SHP77 (cell line): Measurements from ENCODE around the gene DNAJB11.
"Not testable (repeated sequence)": the region's sequence is repeated elsewhere in the genome, so short reads cannot be mapped to it uniquely, and the experiment has no call there.

Experiments used
- DNase-seq, 2 experiments: peaks; one replicate each; lab custom pipeline; 2025; lab: John Stamatoyannopoulos, UW

DNAJB11 gene

GRCh38 chr3:186552408-186553031, 18.0 kb upstream of the DNAJB11 start:
- DNase-seq, result no peak

DNA sequence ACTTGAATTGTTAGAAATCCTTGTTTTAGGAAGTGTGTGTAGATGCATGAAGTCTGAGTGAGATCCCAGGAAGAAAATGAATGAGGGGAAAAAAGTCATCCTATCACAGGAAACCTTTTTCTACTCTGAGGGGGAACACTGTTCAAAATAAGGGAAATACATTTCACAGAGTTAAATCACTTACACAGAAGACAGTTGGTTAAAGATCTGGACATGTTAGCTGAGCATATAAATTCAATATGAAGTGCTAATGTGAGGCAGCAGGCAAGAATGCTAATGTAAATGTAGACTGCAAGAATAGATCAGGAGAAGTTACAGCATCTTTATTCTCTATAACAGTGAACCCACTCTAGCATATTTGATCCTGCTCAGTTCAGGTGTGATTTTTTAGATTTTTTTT, 5.9 kb upstream of the DNAJB11 start:
- DNase-seq, result no peak

DNA sequence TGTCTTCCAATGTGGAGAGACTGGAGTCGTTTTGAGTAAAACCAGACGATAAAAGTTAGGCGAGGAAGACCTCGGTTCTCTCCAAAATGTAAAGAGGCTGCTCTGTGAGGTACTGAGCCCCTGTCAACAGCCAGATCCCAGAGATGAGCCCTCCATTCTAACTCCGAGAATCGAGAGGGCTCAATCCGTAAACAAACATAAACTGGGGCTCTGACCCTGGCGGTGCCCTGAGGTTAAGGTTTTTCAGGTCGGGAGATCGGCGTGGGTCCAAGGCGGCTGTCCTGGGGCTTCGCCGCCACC, 3.8 kb upstream of the DNAJB11 start:
- no peak for DNase-seq

- peak; percentile 76 to 83 for DNase-seq
These were observed 3.2 kb upstream of the DNAJB11 start, which contains the start of gene TBCCD1 for GRCh38 chr3:186567072-186567921. Gene TBCCD1 (minus strand): TSS chr3:186567339. CDS start chr3:186564329, 3,010 bp downstream.

GRCh38 chr3:186569361-186569760, 1.2 kb upstream of the DNAJB11 start:
- DNase-seq, result not testable (repeated sequence)

GRCh38 chr3:186569779-186570095, 783 bp upstream of the DNAJB11 start:
- no peak for DNase-seq

DNA sequence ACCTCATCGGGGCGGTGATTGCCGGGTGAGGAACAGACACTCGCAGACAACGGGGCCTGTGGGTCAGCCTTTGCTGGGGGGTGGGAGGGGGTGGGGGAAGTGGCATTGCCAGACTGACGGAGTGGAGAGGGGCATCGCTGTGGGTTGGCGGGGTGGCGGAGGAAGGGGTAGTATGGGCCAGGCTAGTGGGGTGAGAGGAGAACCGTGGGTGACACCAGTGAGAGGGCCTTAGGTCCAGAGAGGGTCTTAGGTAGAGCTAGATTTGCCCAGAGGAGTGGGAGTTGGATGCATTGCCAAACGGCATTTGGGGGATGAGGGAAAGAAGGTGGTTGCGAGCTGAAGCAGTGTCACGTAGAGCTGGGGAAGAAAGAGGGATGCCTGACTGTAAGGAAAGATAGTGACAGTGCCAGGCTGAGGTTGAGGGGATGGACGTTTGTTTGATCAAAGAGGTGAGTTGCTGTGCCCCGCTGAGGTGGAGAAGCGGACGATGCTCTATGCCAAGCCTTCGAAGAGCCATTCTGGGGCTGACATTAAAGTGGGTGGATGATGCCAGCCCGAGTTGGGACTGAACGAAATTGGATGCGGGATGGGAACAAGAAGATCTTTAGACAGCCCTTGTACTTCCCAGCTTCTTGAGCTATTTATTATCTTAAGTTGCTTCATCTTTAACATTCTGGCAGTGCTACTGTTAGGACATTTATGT, 572 bp downstream of the DNAJB11 start:
- no peak for DNase-seq

DNA sequence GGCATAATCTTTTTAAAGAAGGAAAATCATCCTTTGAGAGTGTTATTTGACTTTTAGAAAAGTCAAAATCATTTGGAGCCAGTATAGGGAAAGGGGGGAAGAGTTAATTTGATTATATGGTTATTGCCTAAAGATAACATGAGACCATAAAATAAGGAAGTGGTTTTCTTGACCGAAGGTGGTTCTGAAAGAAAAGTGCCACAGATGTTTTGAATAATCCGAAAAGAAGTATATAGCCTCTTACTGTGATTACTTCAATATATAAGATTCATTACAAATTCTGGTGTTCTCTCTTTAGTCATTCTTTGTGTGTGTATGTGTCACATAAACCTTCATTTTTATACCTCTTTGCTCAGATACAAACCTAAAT, 1.1 kb downstream of the DNAJB11 start:
- no peak for DNase-seq

DNA sequence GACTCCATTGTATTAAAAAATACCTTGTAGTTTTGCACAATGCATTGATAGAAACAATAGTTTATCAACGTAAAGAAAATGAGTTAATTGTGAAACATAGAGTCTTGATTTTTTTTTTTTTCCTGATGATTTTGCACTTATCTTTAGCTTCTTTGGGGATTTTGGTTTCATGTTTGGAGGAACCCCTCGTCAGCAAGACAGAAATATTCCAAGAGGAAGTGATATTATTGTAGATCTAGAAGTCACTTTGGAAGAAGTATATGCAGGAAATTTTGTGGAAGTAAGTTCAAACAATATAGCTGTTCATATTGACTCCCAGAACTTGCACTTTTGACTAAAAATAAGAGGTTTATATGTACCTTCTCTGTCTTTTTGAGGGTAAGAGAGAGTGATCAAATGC, 7.0 kb downstream of the DNAJB11 start:
- no peak for DNase-seq

- DNase-seq, result no peak
These were observed 10.3 kb downstream of the DNAJB11 start for GRCh38 chr3:186580785-186581184.

DNA sequence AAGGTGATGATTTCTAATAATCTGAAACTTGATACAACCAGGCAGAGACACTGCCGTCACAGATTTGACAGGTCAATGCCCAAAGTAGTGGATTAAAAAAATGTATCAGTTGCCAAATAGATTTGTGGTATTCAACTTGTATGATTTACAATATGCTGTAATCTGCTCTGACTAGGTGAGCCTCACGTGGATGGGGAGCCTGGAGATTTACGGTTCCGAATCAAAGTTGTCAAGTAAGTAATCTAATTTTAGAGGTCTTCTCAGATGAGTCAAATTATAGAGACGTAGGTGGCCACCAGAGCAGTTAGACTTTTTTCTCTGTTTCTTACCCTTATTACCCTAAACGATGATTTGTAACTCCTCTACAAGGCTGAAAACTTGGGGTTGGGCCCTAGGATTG, 12.0 kb downstream of the DNAJB11 start:
- DNase-seq, result no peak

DNA sequence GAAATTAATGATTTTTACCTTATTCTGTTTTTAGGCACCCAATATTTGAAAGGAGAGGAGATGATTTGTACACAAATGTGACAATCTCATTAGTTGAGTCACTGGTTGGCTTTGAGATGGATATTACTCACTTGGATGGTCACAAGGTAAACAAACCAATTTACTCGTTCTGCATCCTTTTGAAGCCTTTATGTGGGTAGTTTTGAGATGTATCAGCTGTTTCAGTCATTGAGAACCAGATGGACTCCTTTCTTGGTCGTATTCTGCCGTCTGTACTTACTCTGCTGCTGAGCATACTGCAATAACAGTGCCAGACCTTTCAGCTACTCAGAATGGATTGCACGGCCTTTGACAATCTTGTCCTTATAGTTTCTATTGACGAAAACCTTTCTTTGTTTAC, 13.3 kb downstream of the DNAJB11 start:
- DNase-seq, result no peak

GRCh38 chr3:186586245-186586644, 15.7 kb downstream of the DNAJB11 start:
- not testable (repeated sequence) for DNase-seq

DNA sequence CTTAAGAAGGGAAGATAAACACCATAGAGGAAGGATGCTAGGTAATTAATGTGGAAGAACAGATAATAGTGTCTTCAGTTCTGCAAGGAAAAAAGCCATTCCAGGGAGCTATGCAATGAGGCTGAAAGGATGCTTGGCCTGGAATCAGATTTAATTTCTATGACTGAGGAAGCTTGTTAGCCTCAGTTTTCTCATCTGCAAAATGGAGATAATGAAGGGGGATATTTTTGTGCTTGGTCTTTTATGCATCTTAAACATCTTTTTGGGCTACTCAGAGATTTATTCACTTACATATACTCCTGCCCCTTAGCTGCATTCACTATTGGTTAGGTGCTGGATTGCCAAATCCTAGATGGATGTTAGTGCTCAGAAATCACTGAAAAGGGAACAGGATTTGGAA, 16.7 kb downstream of the DNAJB11 start:
- no peak for DNase-seq

- no peak for DNase-seq
These were observed 18.1 kb downstream of the DNAJB11 start for GRCh38 chr3:186588632-186589031.

DNA sequence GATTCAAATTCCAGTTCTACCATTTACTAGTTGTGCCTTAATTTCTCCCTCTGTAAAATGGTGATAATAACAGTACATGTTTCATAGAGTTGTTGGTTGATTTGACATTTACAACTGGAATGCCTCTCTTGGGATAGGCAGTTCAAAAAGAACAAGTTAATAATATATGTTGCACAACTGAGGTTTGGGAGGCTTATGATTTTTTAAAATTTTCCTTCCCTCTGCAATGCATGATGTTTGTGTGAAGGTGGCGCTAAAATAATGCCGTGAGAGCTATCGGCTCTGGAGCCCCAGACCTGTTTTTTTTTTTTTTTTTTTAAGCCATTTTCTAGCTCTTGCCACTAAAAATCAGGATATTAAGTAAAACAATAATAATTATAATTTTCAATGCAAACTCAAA, 18.6 kb downstream of the DNAJB11 start:
- no peak for DNase-seq

- no peak for DNase-seq
These were observed 19.5 kb downstream of the DNAJB11 start for GRCh38 chr3:186589856-186590579.

DNA sequence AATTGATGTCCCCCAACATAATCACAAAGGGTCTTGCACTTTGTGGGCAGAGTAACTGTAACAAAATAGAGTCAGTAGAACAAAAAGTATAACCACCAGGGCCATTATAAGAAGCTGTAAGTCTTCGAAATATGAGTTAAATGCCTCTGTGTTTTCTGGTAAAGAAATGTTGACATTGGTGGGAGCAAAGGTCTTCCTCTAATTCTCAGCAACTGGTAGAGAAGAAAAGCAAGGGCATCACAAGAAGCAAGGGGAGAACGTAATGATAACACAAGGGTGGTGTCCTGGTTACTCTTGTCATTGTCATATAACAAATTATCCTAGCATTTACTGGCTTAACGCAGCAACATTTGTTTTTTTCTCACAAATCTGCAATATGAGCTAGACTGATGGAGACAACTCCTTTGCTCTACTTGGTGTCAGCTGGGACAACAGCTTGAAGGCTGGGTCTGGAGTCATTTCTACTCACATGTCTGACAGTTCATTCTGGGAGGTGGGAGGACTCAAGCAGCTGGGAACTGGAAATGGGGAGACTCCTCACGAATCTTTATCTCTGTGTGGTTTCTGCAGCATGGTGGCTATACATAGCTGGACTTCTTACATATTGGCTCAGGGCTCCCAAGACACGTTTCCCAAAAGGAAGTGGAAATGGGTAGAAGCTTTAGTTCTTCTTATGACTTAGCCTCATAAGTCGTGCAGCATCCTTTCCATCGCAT, 20.2 kb downstream of the DNAJB11 start:
- DNase-seq, result no peak

DNA sequence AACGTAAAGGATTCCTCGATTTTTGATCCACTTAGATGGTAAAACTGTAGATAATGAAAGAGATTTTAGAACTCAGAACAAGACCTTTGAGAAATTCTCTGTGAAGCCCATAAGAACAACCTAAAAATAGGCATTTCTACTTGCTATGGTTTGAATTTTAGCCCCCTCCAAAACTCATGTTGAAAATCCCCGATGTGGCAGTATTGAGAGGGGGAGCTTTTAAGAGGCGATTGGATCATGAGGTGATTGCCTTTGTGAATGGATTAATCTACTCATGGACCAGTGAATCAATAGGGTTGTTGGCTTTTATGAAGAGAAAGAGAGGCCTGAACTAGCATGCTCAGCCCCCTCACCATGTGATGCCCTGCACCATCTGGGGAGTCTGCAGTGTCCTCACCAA, 22.2 kb downstream of the DNAJB11 start:
- DNase-seq, result no peak

DNA sequence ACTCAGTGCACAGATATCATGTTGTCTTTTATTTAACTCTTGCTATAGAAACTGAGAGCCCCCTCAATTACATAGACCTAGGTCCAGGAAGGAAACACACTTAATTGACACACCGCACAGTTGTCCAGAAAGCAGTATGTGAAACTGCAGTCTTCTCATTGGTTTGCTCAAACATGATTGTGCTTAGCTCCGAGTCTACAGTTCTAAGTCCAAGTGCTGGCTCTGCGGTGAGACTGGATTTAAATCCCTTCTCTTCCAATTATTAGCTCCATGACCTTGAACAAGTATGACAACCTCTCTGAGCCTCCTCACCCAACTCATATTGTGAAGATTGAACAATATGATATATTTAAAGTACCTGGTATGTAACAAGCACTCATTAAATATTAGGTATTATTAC, 23.3 kb downstream of the DNAJB11 start:
- no peak for DNase-seq

DNA sequence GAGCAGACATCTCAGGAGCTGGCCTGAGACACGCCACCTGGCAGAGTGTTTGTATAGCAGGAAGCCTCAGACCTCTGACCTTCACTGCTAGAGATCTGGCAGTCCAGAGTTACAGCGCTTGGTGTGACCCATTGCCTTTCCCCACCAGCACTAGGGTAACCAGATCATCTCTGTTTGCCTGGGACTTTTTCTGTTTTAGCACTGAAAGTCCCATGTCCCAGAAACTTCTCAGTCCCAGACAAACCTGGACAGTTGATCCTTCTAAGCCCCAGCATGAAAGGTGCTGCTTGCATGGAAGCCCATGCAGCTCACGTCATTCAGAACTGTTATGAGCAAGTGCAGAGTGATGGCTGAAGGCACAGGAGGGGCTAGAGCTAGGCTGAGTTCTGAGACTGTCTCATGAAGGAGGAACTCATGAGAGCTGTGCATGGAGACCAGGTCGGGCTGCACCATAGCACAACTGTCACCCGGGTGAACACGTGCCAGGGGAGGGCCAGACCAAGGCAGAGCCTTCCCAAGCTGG, 24.1 kb downstream of the DNAJB11 start:
- no peak for DNase-seq
